Spleen (tissue), 11 donors: ENCODE data around the gene RGS8. TPM values are rescaled to one million over a fixed set of nuclear protein-coding genes. Genes with fewer than 3 reads are reported as not detected.

ENCODE experiments used
- DNase-seq: peaks from one replicate; pipeline ENCODE4 v3.0.0-alpha.2; 2020
- H3K27ac ChIP-seq, 8 donors: fragments of 200-600 bp; sonication (generic) in 7 of 8; 1 replicate in 4 of 8; 2 replicates in 4 of 8; pipeline versions ENCODE4 v1.5.0 to v1.8.0; 2016 to 2021; ENCODE audit warnings: inconsistent platforms in 4 of 8, mild to moderate bottlenecking in 4 of 8, moderate library complexity in 1 of 8
- H3K27me3 ChIP-seq, 7 donors: fragments of 200-600 bp; sonication (generic) in 6 of 7; replicated peaks in 1 of 7; 1 replicate in 4 of 7; 2 replicates in 3 of 7; pipeline versions ENCODE4 v1.5.0 to v1.8.0; 2016 to 2021; ENCODE audit warnings: inconsistent platforms in 3 of 7, mild to moderate bottlenecking in 1 of 7
- H3K36me3 ChIP-seq, 6 donors: fragments of 200-600 bp; sonication (generic) in 5 of 6; 1 replicate in 4 of 6; 2 replicates in 2 of 6; pipeline versions ENCODE4 v1.5.0 to v1.8.0; 2016 to 2021; ENCODE audit warnings: inconsistent platforms in 2 of 6
- H3K4me1 ChIP-seq, 6 donors: fragments of 200-600 bp; sonication (generic) in 5 of 6; 1 replicate in 3 of 6; 2 replicates in 3 of 6; pipeline versions ENCODE4 v1.5.0 to v1.8.0; 2016 to 2021; ENCODE audit warnings: inconsistent platforms in 3 of 6
- H3K4me3 ChIP-seq, 8 donors: fragments of 200-600 bp; sonication (generic) in 7 of 8; 1 replicate in 4 of 8; 2 replicates in 4 of 8; pipeline versions ENCODE4 v1.5.0 to v1.8.0; 2016 to 2021; ENCODE audit warnings: inconsistent platforms in 4 of 8, mild to moderate bottlenecking in 4 of 8, moderate library complexity in 2 of 8
- H3K9me3 ChIP-seq, 8 donors: fragments of 200-600 bp; sonication (generic) in 7 of 8; 1 replicate in 4 of 8; 2 replicates in 4 of 8; pipeline versions ENCODE4 v1.5.0 to v1.8.0; 2016 to 2021; ENCODE audit warnings: inconsistent platforms in 4 of 8
- POLR2A ChIP-seq, 3 donors: fragments of 450-650 bp; IDR thresholded peaks; one replicate each; pipeline ENCODE4 v1.5.1; 2017; ENCODE audit warnings: antibody characterized with exemption in 3 of 3, mild to moderate bottlenecking in 1 of 3
- POLR2AphosphoS5 ChIP-seq, 3 donors: sonication (generic); formaldehyde crosslinking; IDR thresholded peaks; one replicate each; pipeline ENCODE4 v1.5.1; 2017; ENCODE audit warnings: antibody characterized with exemption in 3 of 3
- WGBS, 5 donors: extraction: QIAGEN DNeasy Blood & Tissue Kit in 3 of 5; methylation state at CpG; one replicate each; pipeline versions ENCODE4 v1.1.5 to v1.1.7; 2013 to 2018; 5-methylcytosine and 5-hydroxymethylcytosine counted together
- intact Hi-C: fragments of 100-400 bp; cut with DNase I; formaldehyde crosslinking; loops from one replicate; pipeline ENCODE4 v1.15.0; 2023; ENCODE audit warnings: low total_unique reads
- polyA plus RNA-seq, 3 donors: library from polyadenylated mRNA; stranded (reverse); fragments of 200-250 nt; gene quantifications; one replicate each; pipeline ENCODE4 v1.2.1, GENCODE V29; 2013
- total RNA-seq, 7 donors: library from RNA; depleted of rRNA in 3 of 7; stranded (reverse); fragments of >200 nt in 3 of 7; fragmentation: NEBNext Ultra II Directional in 4 of 7; extraction: Animal tissue kit (Norgen Biotek cat#: 25700) in 4 of 7; gene quantifications; one replicate each; pipeline versions ENCODE4 v1.1.0 to v1.2.1, GENCODE V29; 2016 to 2021
- TF ChIP-seq, protein P1 (sequence below), 11 experiments: fragments of 200-600 bp in 7 of 11; fragments of 450-650 bp in 4 of 11; sonication (generic) in 4 of 11; IDR thresholded peaks in 8 of 11; conservative IDR thresholded peaks in 3 of 11; 1 replicate in 7 of 11; 2 replicates in 4 of 11; pipeline versions ENCODE4 v1.4.0 to v1.8.0; 2016 to 2021; ENCODE audit warnings: antibody characterized with exemption in 11 of 11, inconsistent platforms in 4 of 11, mild to moderate bottlenecking in 1 of 11
- donor health status: healthy with polysubstance abuse.
- donor health status: DM: no; HTN: no; CAD: no; lungs with moderate emphysema.
- donor health status: DM: no; HTN: no; CAD: no.
- donor health status: Bipolar disorder and iron deficiency.
- donor health status: healthy.
- donor health status: DM: no; HTN: no; CAD: no.
- donor health status: DM: yes; HTN: yes; CAD: no.

RGS8 gene
- total and polyA plus RNA-seq, 10 donors = 0.09 to 0.11 TPM; not detected in 8

DNA sequence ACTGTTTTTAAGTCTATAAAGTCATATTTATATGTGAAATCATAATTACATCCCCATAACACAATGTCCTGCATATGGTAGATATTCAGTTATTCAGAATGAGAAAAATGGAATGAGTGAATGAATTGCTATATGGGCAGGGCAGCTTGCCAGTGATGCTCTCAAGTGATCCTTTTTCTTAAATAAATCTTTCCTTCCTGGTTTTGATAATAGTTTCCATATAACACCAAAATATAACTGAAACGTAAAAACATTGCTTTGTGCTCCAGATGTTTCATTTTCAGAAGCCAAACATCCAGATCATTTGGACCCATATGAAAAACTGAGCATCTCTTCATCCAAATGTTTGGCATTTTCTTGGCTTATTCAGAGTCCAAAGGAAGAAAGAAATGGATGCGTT is 30.2 kb upstream of the RGS8 start:
- Histone ChIP-seq H3K36me3 (no peaks in the 10 kb centered on the region), H3K4me3 (no peak overlapping the region), H3K27me3 (no peaks in the 10 kb centered on the region), H3K4me1 (peaks cover 0 to 9% (median 3%) of the 10 kb centered on the region in 6 donors), H3K27ac (no peak overlapping the region), H3K9me3 (no peaks in the 10 kb centered on the region)
- TF ChIP-seq, protein P1, sequence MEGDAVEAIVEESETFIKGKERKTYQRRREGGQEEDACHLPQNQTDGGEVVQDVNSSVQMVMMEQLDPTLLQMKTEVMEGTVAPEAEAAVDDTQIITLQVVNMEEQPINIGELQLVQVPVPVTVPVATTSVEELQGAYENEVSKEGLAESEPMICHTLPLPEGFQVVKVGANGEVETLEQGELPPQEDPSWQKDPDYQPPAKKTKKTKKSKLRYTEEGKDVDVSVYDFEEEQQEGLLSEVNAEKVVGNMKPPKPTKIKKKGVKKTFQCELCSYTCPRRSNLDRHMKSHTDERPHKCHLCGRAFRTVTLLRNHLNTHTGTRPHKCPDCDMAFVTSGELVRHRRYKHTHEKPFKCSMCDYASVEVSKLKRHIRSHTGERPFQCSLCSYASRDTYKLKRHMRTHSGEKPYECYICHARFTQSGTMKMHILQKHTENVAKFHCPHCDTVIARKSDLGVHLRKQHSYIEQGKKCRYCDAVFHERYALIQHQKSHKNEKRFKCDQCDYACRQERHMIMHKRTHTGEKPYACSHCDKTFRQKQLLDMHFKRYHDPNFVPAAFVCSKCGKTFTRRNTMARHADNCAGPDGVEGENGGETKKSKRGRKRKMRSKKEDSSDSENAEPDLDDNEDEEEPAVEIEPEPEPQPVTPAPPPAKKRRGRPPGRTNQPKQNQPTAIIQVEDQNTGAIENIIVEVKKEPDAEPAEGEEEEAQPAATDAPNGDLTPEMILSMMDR (IDR thresholded peaks at IDR 0.05 in 8 of 11, conservative IDR thresholded peaks at IDR 0.05 in 3 of 11) = no peak
- no peak for TF ChIP-seq POLR2A (IDR thresholded peaks at IDR 0.05)
- no peak for TF ChIP-seq POLR2AphosphoS5 (IDR thresholded peaks at IDR 0.05)
- DNase-seq = no peak
- WGBS, 5 donors = 63 to 87% (median 81%) methylated on average over 2 of the region's 2 CpGs
- intact Hi-C loops = no loop called here

DNA sequence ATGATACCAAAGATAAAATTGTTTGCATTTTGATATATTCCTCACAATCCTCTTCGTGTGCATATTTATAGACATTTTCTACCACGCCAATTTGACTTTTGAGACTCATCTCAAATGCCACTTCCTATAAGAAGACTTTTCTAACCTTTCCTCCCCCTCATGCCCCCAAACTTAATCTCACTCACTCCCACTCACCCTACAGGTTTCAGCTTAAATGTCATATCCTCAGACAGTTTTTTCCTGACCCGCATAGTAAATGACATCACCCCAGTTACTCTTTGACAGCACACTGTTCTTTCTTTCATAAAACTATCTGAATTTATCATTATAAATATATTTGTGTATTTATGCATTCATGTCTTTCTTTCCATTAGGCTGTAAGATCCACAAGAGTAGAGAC is 29.6 kb upstream of the RGS8 start:
- H3K36me3 ChIP-seq = no peaks in the 10 kb centered on the region
- intact Hi-C loops = no loop called here
- whole genome bisulfite sequencing, 5 donors = 46 to 73% (median 62%) methylated on average over 3 of the region's 3 CpGs
- peaks cover 0 to 9% (median 3%) of the 10 kb centered on the region in 6 donors for H3K4me1 ChIP-seq
- no peaks in the 10 kb centered on the region for H3K27me3 ChIP-seq
- H3K9me3 ChIP-seq = no peaks in the 10 kb centered on the region
- TF ChIP-seq POLR2A (IDR thresholded peaks at IDR 0.05) = no peak
- no peak for DNase-seq
- H3K4me3 ChIP-seq = no peak overlapping the region
- no peak overlapping the region for H3K27ac ChIP-seq

DNA sequence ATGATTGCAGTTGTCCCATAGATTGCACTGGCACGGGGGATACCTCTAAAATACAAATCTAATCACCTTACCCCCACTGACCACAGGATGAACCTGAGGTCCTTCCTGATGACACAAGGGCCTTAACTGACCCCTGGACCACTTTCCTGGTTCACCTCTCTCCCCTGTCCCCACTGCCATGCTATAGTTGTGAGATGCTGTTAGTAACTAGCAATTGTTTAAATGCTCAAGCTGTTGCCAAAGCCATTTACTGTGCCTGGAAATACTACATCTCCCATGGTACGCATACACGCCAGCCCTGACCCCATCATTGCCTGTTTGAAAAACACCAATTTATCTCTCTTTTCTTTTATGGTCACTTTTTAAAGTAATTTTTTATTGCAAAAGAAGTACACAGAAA is 29.1 kb upstream of the RGS8 start:
- TF ChIP-seq POLR2A (IDR thresholded peaks at IDR 0.05) = no peak
- TF ChIP-seq, protein P1 (IDR thresholded peaks at IDR 0.05 in 8 of 11, conservative IDR thresholded peaks at IDR 0.05 in 3 of 11) = no peak
- TF ChIP-seq POLR2AphosphoS5 (IDR thresholded peaks at IDR 0.05) = no peak
- no peak overlapping the region for H3K4me3 ChIP-seq
- DNase-seq = no peak
- no peak overlapping the region for H3K27ac ChIP-seq
- H3K9me3 ChIP-seq = no peaks in the 10 kb centered on the region
- H3K27me3 ChIP-seq = no peaks in the 10 kb centered on the region
- WGBS, 5 donors = 92 to 95% (median 92%) methylated on average over 3 of the region's 3 CpGs
- intact Hi-C loops = no loop called here
- peaks cover 0 to 9% (median 3%) of the 10 kb centered on the region in 6 donors for H3K4me1 ChIP-seq
- no peaks in the 10 kb centered on the region for H3K36me3 ChIP-seq

DNA sequence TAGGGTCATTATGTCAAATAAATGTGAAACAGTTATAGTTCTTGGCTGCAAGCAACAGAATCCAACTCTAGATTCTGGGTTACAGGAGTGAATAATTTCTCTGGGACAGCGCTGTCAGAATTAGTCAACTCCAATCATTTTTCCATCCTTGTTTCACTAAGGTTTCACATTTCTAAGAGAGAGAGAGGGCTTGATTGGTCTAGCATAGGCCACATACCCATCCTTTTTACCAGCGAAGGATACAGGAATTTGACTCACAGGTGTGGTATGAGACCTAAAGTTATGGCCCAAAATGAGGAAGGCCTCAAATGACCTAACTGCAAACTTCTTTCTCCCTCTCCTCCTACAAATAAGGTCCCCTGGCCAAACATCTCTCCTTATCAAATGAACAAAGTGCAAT is 25.5 kb upstream of the RGS8 start:
- Histone ChIP-seq H3K9me3 (no peaks in the 10 kb centered on the region), H3K27me3 (no peaks in the 10 kb centered on the region), H3K27ac (no peak overlapping the region), H3K4me1 (no peaks in the 10 kb centered on the region), H3K36me3 (no peaks in the 10 kb centered on the region), H3K4me3 (no peak overlapping the region)
- no peak for TF ChIP-seq POLR2AphosphoS5 (IDR thresholded peaks at IDR 0.05)
- TF ChIP-seq, protein P1 (IDR thresholded peaks at IDR 0.05 in 8 of 11, conservative IDR thresholded peaks at IDR 0.05 in 3 of 11) = no peak
- TF ChIP-seq POLR2A (IDR thresholded peaks at IDR 0.05) = no peak
- 89 to 98% (median 95%) methylated on average over 2 of the region's 2 CpGs for WGBS, 5 donors
- intact Hi-C loops = no loop called here
- no peak for DNase-seq

DNA sequence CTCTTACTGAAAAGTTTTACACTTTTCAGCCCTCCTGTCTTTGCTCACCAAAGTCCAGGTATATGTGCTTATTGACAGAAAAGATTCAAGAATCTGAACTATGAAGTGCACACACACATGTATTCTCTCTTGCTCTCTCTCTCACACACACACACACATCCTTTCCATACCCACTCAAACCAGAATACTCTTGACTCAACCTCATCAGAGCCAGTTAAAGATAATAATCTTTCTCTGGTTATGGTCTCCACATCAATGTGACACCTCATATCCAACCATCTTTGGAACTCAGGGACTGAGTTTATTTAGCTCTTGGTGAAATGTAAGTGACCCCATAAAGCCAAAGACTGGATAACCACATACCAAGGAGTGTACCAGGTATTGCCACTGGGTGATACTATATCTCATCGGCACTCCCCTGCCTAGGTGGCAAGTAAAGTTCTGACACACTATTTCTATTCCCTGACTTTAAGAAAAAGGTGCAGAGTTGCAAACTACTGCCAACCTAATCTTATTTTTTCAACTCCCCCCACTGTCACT is 24.9 kb upstream of the RGS8 start:
- Histone ChIP-seq H3K4me3 (no peak overlapping the region), H3K36me3 (no peaks in the 10 kb centered on the region), H3K27ac (no peak overlapping the region), H3K4me1 (no peaks in the 10 kb centered on the region), H3K9me3 (no peaks in the 10 kb centered on the region), H3K27me3 (no peaks in the 10 kb centered on the region)
- 94 to 97% (median 95%) methylated on average over 1 of the region's 1 CpG for WGBS, 5 donors
- intact Hi-C loops = no loop called here
- no peak for DNase-seq
- TF ChIP-seq POLR2AphosphoS5 (IDR thresholded peaks at IDR 0.05) (no peak), POLR2A (IDR thresholded peaks at IDR 0.05) (no peak)
- TF ChIP-seq, protein P1 (IDR thresholded peaks at IDR 0.05 in 8 of 11, conservative IDR thresholded peaks at IDR 0.05 in 3 of 11) = no peak
